ENCODE results near the gene TEAD4. TPM values are rescaled to one million over a fixed set of nuclear protein-coding genes. Genes with fewer than 3 reads are reported as not detected.

Gene TEAD4
- total RNA-seq, 1 donor from 2014 or later, result 8.8 TPM

DNA sequence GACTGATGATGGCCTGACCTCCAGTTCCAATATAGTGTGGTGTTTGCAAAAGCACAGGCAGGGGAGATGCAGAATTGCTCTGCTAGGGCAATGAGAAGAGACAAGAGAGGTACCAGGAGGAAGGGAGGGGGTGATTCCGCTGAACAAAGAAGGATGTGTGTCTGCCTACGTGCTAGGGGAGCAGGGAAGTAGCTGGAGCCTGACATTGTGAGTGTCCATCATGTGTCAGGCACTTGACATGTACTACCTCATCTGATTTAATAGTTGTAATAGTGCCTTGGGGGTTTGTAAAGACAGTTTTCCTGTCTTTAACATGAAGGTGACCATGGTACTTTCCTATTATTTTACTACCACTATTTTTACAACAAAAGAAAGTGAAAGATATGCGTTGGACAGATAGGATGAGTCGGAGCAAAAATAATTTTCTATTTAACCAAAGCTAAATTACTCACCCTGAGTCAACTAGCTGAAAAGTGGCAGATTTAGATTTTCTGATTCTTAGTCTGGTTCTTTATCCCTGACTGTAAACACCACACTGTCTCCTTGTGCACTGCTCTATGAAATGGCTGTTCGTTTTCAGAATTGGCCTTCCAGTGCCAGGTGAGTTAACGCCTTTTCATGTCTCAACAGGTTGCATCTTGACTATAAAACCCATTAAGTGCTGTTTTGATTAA lies 33.7 kb upstream of the TEAD4 start:
- Histone ChIP-seq H2AFZ (replicated peaks) (no peak overlapping the region), H3K27me3 (no peaks in the 10 kb centered on the region), H3K9me3 (ENCODE audit: low read depth) (no peaks in the 10 kb centered on the region), H3K9ac (no peak overlapping the region), H3K4me1 (no peaks in the 10 kb centered on the region), H3K4me3 (no peak overlapping the region), H3F3A (ENCODE audit: low read depth) (no peaks in the 10 kb centered on the region), H3K36me3 (peaks cover 4% of the 10 kb centered on the region), H3K79me2 (ENCODE audit: low read depth) (no peaks in the 10 kb centered on the region), H3K4me2 (no peak overlapping the region), H3K27ac (no peak overlapping the region), H4K20me1 (ENCODE audit: low read depth) (no peaks in the 10 kb centered on the region)
- no peak overlapping the region for H3K27ac Mint-ChIP-seq
- no peak for DNase-seq (ENCODE audit: low spot score)
- H3K4me1 Mint-ChIP-seq, result no peaks in the 10 kb centered on the region
- peaks cover 37% of the 10 kb centered on the region for H3K36me3 Mint-ChIP-seq
- H3K4me3 Mint-ChIP-seq, result no peak overlapping the region
- TF ChIP-seq, protein P1, sequence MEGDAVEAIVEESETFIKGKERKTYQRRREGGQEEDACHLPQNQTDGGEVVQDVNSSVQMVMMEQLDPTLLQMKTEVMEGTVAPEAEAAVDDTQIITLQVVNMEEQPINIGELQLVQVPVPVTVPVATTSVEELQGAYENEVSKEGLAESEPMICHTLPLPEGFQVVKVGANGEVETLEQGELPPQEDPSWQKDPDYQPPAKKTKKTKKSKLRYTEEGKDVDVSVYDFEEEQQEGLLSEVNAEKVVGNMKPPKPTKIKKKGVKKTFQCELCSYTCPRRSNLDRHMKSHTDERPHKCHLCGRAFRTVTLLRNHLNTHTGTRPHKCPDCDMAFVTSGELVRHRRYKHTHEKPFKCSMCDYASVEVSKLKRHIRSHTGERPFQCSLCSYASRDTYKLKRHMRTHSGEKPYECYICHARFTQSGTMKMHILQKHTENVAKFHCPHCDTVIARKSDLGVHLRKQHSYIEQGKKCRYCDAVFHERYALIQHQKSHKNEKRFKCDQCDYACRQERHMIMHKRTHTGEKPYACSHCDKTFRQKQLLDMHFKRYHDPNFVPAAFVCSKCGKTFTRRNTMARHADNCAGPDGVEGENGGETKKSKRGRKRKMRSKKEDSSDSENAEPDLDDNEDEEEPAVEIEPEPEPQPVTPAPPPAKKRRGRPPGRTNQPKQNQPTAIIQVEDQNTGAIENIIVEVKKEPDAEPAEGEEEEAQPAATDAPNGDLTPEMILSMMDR (IDR thresholded peaks at IDR 0.05), result no peak
- TF ChIP-seq EZH2 (IDR thresholded peaks at IDR 0.05) (no peak), EZH2phosphoT487 (IDR thresholded peaks at IDR 0.05) (no peak)
- no peaks in the 10 kb centered on the region for H3K27me3 Mint-ChIP-seq (ENCODE audit: insufficient read depth, low read depth)
- H3K9me3 Mint-ChIP-seq, result no peaks in the 10 kb centered on the region

DNA sequence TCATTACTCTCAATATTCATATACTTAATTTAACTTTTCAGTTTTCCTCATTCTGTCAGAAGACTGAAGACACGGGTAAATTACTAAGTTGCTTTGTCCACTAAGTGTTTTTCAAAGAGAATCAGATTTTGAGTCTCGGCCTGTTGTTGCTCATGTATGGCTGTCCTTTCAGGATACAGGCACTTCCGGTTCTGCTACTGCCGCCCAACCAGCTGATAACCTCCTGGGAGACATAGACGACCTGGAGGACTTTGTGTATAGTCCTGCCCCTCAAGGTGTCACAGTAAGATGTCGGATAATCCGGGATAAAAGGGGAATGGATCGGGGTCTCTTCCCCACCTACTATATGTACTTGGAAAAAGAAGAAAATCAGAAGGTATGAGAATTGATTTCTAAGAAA lies 28.3 kb upstream of the TEAD4 start:
- H3K4me3 ChIP-seq, result no peak overlapping the region
- H3K9ac ChIP-seq, result no peak overlapping the region
- no peak for DNase-seq (ENCODE audit: low spot score)
- Mint-ChIP-seq H3K4me3 (no peak overlapping the region), H3K9me3 (no peaks in the 10 kb centered on the region), H3K4me1 (no peaks in the 10 kb centered on the region), H3K27me3 (ENCODE audit: insufficient read depth, low read depth) (no peaks in the 10 kb centered on the region), H3K36me3 (peaks cover 25% of the 10 kb centered on the region), H3K27ac (no peak overlapping the region)
- no peaks in the 10 kb centered on the region for H3K27me3 ChIP-seq
- H3K27ac ChIP-seq, result no peak overlapping the region
- no peak overlapping the region for H2AFZ ChIP-seq (replicated peaks)
- H3F3A ChIP-seq (ENCODE audit: low read depth), result no peaks in the 10 kb centered on the region
- no peaks in the 10 kb centered on the region for H4K20me1 ChIP-seq (ENCODE audit: low read depth)
- H3K4me1 ChIP-seq, result no peaks in the 10 kb centered on the region
- H3K36me3 ChIP-seq, result peaks cover 3% of the 10 kb centered on the region
- no peaks in the 10 kb centered on the region for H3K9me3 ChIP-seq (ENCODE audit: low read depth)
- no peaks in the 10 kb centered on the region for H3K79me2 ChIP-seq (ENCODE audit: low read depth)
- TF ChIP-seq, protein P1 (IDR thresholded peaks at IDR 0.05), result no peak
- TF ChIP-seq EZH2phosphoT487 (IDR thresholded peaks at IDR 0.05), result no peak
- TF ChIP-seq EZH2 (IDR thresholded peaks at IDR 0.05), result no peak
- no peak overlapping the region for H3K4me2 ChIP-seq

DNA sequence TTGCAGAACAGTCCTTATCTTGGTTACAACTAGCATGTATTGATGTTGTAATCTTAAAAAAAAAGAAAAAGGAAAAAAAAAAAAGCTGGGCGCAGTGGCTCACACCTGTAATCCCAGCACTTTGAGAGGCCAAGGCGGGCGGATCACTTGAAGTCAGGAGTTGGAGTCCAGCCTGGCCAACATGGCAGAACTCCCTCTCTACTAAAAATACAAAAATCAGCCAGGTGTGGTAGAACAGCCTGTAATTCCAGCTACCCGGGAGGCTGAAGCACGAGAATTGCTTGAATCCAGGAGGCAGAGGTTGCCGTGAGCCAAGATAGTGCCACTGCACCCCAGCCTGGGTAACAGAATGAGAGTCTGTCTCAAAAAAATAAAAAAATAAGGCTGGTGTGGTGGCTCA lies 25.6 kb upstream of the TEAD4 start:
- Histone ChIP-seq H3K4me2 (no peak overlapping the region), H3K4me3 (no peak overlapping the region), H4K20me1 (ENCODE audit: low read depth) (no peaks in the 10 kb centered on the region), H3K27me3 (no peaks in the 10 kb centered on the region), H3K36me3 (peaks cover 3% of the 10 kb centered on the region), H2AFZ (replicated peaks) (no peak overlapping the region), H3K9ac (no peak overlapping the region), H3F3A (ENCODE audit: low read depth) (no peaks in the 10 kb centered on the region), H3K27ac (no peak overlapping the region), H3K9me3 (ENCODE audit: low read depth) (no peaks in the 10 kb centered on the region), H3K4me1 (no peaks in the 10 kb centered on the region), H3K79me2 (ENCODE audit: low read depth) (no peaks in the 10 kb centered on the region)
- Mint-ChIP-seq H3K4me3 (no peak overlapping the region), H3K36me3 (peaks cover 26% of the 10 kb centered on the region), H3K9me3 (no peaks in the 10 kb centered on the region), H3K27ac (no peak overlapping the region), H3K27me3 (ENCODE audit: insufficient read depth, low read depth) (peaks cover 2% of the 10 kb centered on the region), H3K4me1 (no peaks in the 10 kb centered on the region)
- TF ChIP-seq, protein P1 (IDR thresholded peaks at IDR 0.05), result no peak
- TF ChIP-seq EZH2phosphoT487 (IDR thresholded peaks at IDR 0.05) (no peak), EZH2 (IDR thresholded peaks at IDR 0.05) (no peak)
- no peak for DNase-seq (ENCODE audit: low spot score)

All from neural progenitor cell (in vitro differentiated cells).